Measurements from ENCODE around the gene HSPA9.

DNA sequence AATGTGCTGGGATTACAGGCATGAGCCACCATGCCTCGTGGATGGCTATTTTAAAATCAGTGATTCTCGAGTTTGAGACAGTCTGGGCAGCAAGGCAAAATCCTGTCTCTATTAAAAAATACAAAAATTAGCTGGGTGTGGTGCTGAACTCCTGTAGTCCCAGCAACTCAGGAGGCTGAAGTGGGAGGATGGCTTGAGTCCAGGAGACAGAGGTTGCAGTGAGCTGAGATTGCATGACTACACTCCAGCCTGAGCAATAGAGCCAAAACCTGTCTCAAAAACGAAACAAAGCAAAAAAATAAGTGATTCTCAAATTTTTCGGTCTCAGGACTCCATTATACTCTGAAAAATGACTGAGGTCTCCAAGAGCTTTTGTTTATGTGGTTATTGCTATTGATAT lies 47.9 kb upstream of the HSPA9 start:
- TF ChIP-seq POLR2A (IDR thresholded peaks at IDR 0.05): no peak
- TF ChIP-seq, protein P1, sequence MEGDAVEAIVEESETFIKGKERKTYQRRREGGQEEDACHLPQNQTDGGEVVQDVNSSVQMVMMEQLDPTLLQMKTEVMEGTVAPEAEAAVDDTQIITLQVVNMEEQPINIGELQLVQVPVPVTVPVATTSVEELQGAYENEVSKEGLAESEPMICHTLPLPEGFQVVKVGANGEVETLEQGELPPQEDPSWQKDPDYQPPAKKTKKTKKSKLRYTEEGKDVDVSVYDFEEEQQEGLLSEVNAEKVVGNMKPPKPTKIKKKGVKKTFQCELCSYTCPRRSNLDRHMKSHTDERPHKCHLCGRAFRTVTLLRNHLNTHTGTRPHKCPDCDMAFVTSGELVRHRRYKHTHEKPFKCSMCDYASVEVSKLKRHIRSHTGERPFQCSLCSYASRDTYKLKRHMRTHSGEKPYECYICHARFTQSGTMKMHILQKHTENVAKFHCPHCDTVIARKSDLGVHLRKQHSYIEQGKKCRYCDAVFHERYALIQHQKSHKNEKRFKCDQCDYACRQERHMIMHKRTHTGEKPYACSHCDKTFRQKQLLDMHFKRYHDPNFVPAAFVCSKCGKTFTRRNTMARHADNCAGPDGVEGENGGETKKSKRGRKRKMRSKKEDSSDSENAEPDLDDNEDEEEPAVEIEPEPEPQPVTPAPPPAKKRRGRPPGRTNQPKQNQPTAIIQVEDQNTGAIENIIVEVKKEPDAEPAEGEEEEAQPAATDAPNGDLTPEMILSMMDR (IDR thresholded peaks at IDR 0.05): no peak
